Tongue (tissue), 3 donors: Measurements from ENCODE around the gene GAS2L1. TPM values are rescaled to one million over a fixed set of nuclear protein-coding genes. Genes with fewer than 3 reads are reported as not detected.
"Not testable (repeated sequence)": the region's sequence is repeated elsewhere in the genome, so short reads cannot be mapped to it uniquely, and the experiment has no call there.

ENCODE experiments used
- DNase-seq: peaks from one replicate; pipeline ENCODE4 v3.0.0-alpha.2; 2015
- small RNA-seq: library from RNA; depleted of rRNA; stranded (forward); fragments of <200 nt; gene quantifications from one replicate; pipeline ENCODE3, GENCODE V24; 2014; ENCODE audit warnings: low replicate concordance
- total RNA-seq: library from RNA; depleted of rRNA; stranded (reverse); fragments of >200 nt; gene quantifications from one replicate; pipeline ENCODE4 v1.2.3, GENCODE V29; 2014

GAS2L1 gene
- total RNA-seq, 1 donor from 2014 or later: 16.7 TPM

- DNase-seq: no peak
These were observed 35.7 kb downstream of the GAS2L1 start for GRCh38 chr22:29342177-29342576.

DNA sequence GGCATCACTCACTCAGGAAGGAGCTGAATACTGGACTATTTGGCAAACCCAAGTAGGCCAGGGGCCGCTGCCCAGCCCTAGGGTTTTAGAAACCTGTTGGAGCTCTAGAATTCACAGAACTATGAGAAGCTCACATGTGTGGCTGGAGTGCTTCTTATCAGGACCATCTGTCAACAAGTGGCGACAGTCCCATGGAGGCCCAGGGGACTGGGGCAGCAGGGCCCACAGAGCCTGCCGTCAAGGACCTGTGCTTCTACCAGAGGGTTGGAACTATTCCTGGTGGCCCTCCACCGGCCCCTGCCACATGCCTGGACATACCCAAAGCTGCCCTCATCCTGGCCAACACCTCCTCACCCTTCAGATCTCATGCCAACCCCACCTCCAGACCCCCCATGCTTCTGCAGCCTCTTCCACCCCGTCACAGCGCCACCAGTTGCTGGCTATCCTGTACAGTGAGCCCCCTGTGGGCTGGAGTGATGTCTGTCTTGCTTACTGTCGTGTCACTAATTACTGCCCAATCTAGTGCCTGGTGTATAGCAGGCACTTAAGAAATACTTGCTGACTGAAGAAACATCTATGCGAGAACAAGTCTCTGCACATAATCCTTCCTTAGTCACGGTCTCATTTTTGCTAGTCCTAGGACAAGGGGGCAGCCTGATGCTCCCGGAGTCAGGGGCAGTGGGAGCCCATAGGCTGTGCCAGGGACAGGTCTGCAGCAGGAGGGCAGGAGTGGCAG is 36.3 kb downstream of the GAS2L1 start:
- no peak for DNase-seq

DNA sequence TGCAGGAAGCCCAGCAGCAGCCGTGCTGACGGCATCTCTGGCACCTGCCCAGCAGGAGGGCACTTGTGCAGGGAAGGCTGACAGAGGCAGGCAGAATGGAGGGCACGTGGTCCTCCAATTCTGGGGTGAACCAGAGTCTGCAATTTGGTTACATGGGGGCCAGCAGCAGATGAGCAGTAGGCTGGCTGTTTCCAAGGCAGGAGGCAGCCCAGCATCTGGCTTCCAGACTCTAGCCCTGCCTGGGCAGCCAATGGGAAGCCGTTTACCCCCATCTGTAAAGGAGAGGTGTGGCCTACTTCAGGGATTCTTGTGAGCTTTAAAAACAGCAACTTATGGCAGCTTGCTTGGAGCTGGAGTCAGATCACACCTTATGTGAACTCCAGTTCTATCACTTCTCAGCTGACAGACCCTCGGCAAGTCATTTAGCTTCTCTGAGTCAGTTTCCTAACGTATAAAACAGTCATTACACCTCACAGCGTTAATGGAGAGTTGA is 36.9 kb downstream of the GAS2L1 start:
- peak; percentile 70 for DNase-seq

GRCh38 chr22:29344137-29344536 is 37.7 kb downstream of the GAS2L1 start:
- peak; percentile 74 for DNase-seq

- DNase-seq: not testable (repeated sequence)
These were observed 38.4 kb downstream of the GAS2L1 start for GRCh38 chr22:29344889-29345288.

GRCh38 chr22:29345932-29346331 is 39.5 kb downstream of the GAS2L1 start:
- DNase-seq: peak; percentile 57

DNA sequence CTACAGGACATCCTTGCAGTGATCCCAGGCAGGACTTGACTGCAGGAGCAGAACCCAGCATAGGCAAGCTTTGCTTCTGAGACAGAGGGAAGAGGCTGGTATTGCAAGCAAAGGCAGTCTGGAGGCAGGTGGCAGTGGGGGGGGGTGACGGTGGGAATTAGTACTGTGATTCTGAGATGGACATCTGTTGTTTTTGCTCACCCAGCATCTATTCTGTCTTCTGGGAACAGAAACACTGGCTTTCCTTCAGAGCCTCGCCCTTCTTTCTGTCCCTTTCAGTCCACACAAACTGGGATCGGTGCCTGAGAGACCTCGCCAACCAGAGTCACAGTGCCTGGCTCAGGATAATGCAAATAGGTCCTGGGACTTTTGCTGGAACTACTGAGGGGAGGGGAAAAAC is 40.2 kb downstream of the GAS2L1 start:
- peak; percentile 75 for DNase-seq

GRCh38 chr22:29348041-29348440 is 41.6 kb downstream of the GAS2L1 start:
- DNase-seq: no peak

GRCh38 chr22:29348956-29349355 is 42.5 kb downstream of the GAS2L1 start:
- no peak for DNase-seq

DNA sequence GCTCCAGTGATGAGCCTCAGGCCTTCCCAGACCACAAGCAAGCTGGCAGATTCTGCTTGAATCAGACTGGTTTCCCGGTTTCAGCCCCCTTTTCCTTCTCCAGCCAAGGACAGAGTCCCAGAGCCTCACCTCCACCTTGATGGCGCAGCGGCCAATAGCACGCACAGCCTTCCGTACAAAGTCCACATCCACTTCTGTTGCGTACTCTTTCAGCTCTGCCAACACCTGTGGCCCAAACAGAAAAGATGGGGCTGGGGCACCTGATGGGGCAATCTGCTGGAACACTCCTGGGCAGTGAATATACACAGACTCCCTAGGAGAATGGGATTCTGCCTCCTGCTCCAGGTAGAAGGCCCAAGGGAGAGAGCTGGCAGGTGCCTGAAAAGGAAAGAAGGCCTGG is 44.6 kb downstream of the GAS2L1 start:
- DNase-seq: no peak

- no peak for DNase-seq
These were observed 45.4 kb downstream of the GAS2L1 start for GRCh38 chr22:29351891-29352290.

GRCh38 chr22:29352778-29353177 is 46.3 kb downstream of the GAS2L1 start:
- no peak for DNase-seq

DNA sequence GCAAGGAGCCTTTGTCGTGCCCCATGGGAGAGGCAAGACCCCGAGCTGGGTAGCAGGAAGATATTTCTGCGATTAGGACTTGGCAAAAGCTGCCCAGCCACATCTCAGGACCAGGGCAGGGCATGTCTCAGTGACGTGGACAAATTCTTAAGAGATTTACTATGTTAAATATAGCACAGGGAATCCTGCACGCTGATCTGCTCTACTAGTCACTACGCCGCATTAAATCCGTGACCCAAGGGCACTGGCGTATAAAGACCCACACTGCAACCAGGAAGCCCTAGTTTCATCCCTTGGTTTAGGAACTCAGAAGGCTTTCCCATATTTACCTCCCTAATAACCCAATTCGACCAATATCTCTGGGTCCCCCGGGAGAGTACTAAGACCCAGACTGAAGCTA is 46.8 kb downstream of the GAS2L1 start:
- DNase-seq: no peak

DNA sequence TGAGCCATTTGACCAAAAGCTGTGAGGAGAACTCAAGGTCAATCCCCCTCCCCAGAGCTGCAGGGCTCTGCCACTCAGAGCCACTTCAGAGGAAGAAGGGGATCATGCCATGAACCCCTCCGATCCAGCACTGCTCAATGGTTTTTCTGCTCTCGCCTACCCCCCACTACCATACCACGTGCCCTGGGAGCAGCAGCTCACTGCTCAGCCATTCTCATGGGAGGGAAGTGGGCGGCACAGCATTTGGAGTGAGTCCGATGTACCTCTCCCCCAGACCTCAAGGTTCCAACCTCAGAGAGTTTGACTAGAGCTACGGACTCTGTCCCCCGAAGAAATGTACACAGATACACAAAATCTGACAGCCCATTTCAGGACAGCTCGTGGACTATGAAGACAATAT is 47.4 kb downstream of the GAS2L1 start:
- DNase-seq: no peak

- not testable (repeated sequence) for DNase-seq
These were observed 50.9 kb downstream of the GAS2L1 start for GRCh38 chr22:29357193-29357890.

GRCh38 chr22:29359469-29359868 is 53.0 kb downstream of the GAS2L1 start:
- peak; percentile 84 for DNase-seq

Small RNA genes within 50 kb of the gene (small RNA-seq; reads per million reads assigned to genes)
- gene MIR3653: not detected

Other genes with a start within 250 kb of the GAS2L1 start
- gene C22orf31, start 244.8 kb upstream of the GAS2L1 start, total RNA-seq: 0.62 TPM
- 113 TPM for gene KREMEN1, start 233.6 kb upstream of the GAS2L1 start, total RNA-seq
- 13.8 TPM for gene EMID1, start 100.8 kb upstream of the GAS2L1 start, total RNA-seq
- gene RHBDD3, start 38.7 kb upstream of the GAS2L1 start, total RNA-seq: 30.9 TPM
- gene EWSR1, start 38.4 kb upstream of the GAS2L1 start, total RNA-seq: 120 TPM
- 12.3 TPM for gene RASL10A, start 9.0 kb downstream of the GAS2L1 start, total RNA-seq
- 34.7 TPM for gene AP1B1, start 81.9 kb downstream of the GAS2L1 start, total RNA-seq
- not detected for gene RFPL1, start 131.9 kb downstream of the GAS2L1 start, total RNA-seq
- gene NEFH, start 173.6 kb downstream of the GAS2L1 start, total RNA-seq: 0.62 TPM
- 30.3 TPM for gene THOC5, start 247.1 kb downstream of the GAS2L1 start, total RNA-seq